H1 (cell line): Measurements from ENCODE around the gene AP1G2. TPM values are rescaled to one million over a fixed set of nuclear protein-coding genes. Genes with fewer than 3 reads are reported as not detected.
"Not testable (repeated sequence)": the region's sequence is repeated elsewhere in the genome, so short reads cannot be mapped to it uniquely, and the experiment has no call there.

Experiments
- CTCF ChIA-PET: fragments of 300-600 bp; sonication (Branson Sonifier 250); formaldehyde crosslinking; loops from one replicate; lab custom pipeline; 2021; ENCODE audit not compliant: partially characterized antibody; lab: Charles Lee
- POLR2A ChIA-PET: fragments of 300-600 bp; sonication (Branson Sonifier 250); formaldehyde crosslinking; loops from one replicate; lab custom pipeline; 2021; ENCODE audit warnings: inconsistent platforms; ENCODE audit not compliant: partially characterized antibody; lab: Charles Lee
- DNase-seq, 2 experiments: peaks; one replicate each; pipeline versions ENCODE4 v3.0.0 to v3.0.0-alpha.2; 2010 to 2022; ENCODE audit warnings: low spot score in 2 of 2, low read depth in 1 of 2, mixed read lengths in 1 of 2
- FAIRE-seq: peaks from 2 replicates; lab custom pipeline; 2011; peaks lifted over from hg19 to GRCh38; lab: Jason Lieb, UNC
- H2AFZ ChIP-seq: 2 replicates; pipeline ENCODE4 v1.8.1; 2012; ENCODE audit warnings: low read length, inconsistent platforms
- H2AK5ac ChIP-seq: 2 replicates; pipeline ENCODE4 v1.6.1; 2013; ENCODE audit warnings: low read depth, low read length
- H2BK120ac ChIP-seq: replicated peaks from 2 replicates; pipeline ENCODE3; 2013; ENCODE audit warnings: low read depth, low read length, inconsistent platforms
- H2BK12ac ChIP-seq: 2 replicates; pipeline ENCODE4 v1.6.1; 2013; ENCODE audit warnings: low read depth, low read length
- H2BK15ac ChIP-seq: 2 replicates; pipeline ENCODE4 v1.6.1; 2013; ENCODE audit warnings: low read length
- H2BK20ac ChIP-seq: 2 replicates; pipeline ENCODE4 v1.6.1; 2013; ENCODE audit warnings: low read length
- H2BK5ac ChIP-seq: 2 replicates; pipeline ENCODE4 v1.6.1; 2013; ENCODE audit warnings: low read depth, low read length
- H3K14ac ChIP-seq: 2 replicates; pipeline ENCODE4 v1.6.1; 2013; ENCODE audit warnings: inconsistent platforms; ENCODE audit not compliant: insufficient read length
- H3K18ac ChIP-seq: 2 replicates; pipeline ENCODE4 v1.6.1; 2013; ENCODE audit warnings: low read length; ENCODE audit errors: extremely low read depth
- H3K23ac ChIP-seq: 2 replicates; pipeline ENCODE4 v1.6.1; 2013; ENCODE audit warnings: inconsistent platforms; ENCODE audit not compliant: insufficient read length
- H3K23me2 ChIP-seq: 2 replicates; pipeline ENCODE4 v1.6.1; 2013; ENCODE audit warnings: low read depth, low read length
- H3K27ac ChIP-seq: 2 replicates; pipeline ENCODE4 v1.6.1; 2011; ENCODE audit warnings: low read depth, low read length, inconsistent platforms
- H3K27me3 ChIP-seq, 4 experiments: replicated peaks in 1 of 4; 1 replicate in 1 of 4; 2 replicates in 3 of 4; pipeline versions ENCODE4 v1.6.1 to v1.8.1; 2011 to 2013; ENCODE audit warnings: low read length in 3 of 4, mild to moderate bottlenecking in 3 of 4, inconsistent platforms in 2 of 4, mixed read lengths in 2 of 4, moderate library complexity in 1 of 4; ENCODE audit not compliant: control insufficient read depth in 3 of 4, insufficient read depth in 3 of 4; ENCODE audit errors: extremely low read depth in 1 of 4
- H3K36me3 ChIP-seq, 4 experiments: 2 replicates each; pipeline versions ENCODE4 v1.6.1 to v1.8.1; 2011 to 2013; ENCODE audit warnings: mild to moderate bottlenecking in 4 of 4, low read length in 3 of 4, moderate library complexity in 2 of 4, control low read depth in 1 of 4, inconsistent platforms in 1 of 4; ENCODE audit not compliant: insufficient read depth in 4 of 4, control insufficient read depth in 2 of 4
- H3K4ac ChIP-seq: replicated peaks from 2 replicates; pipeline ENCODE3; 2013; ENCODE audit warnings: low read length, low read depth, mixed read lengths, inconsistent platforms; ENCODE audit not compliant: insufficient read length
- H3K4me1 ChIP-seq, 4 experiments: replicated peaks in 1 of 4; 1 replicate in 1 of 4; 2 replicates in 3 of 4; pipeline versions ENCODE4 v1.6.1 to v1.8.1; 2011 to 2013; ENCODE audit warnings: low read length in 3 of 4, inconsistent platforms in 2 of 4, mixed read lengths in 1 of 4; ENCODE audit not compliant: insufficient read depth in 4 of 4, control insufficient read depth in 3 of 4
- H3K4me2 ChIP-seq, 2 experiments: 2 replicates each; pipeline versions ENCODE4 v1.6.1 to v1.8.1; 2011 to 2013; ENCODE audit warnings: low read depth in 2 of 2, low read length in 2 of 2, control low read depth in 1 of 2, inconsistent platforms in 1 of 2, mild to moderate bottlenecking in 1 of 2; ENCODE audit not compliant: insufficient read depth in 1 of 2
- H3K4me3 ChIP-seq, 4 experiments: fragments of 200-600, 300-600 bp in 1 of 4; sonication (generic), shearing (Covaris generic), sonication (Bioruptor Twin) in 1 of 4; 2 replicates each; pipeline versions ENCODE4 v1.5.1 to v1.8.1; 2011 to 2016; ENCODE audit warnings: low read length in 4 of 4, low read depth in 3 of 4, control low read depth in 2 of 4, inconsistent platforms in 2 of 4, mild to moderate bottlenecking in 2 of 4, mixed read lengths in 1 of 4, moderate library complexity in 1 of 4; ENCODE audit not compliant: insufficient read depth in 2 of 4; ENCODE audit errors: extremely low read depth in 1 of 4
- H3K56ac ChIP-seq: replicated peaks from 2 replicates; pipeline ENCODE3; 2013; ENCODE audit warnings: low read depth, mild to moderate bottlenecking, mixed read lengths, low read length, inconsistent platforms; ENCODE audit not compliant: insufficient read length
- H3K79me1 ChIP-seq: 2 replicates; pipeline ENCODE4 v1.6.1; 2013; ENCODE audit warnings: low read depth, low read length, control low read depth
- H3K79me2 ChIP-seq, 2 experiments: 2 replicates each; pipeline versions ENCODE4 v1.6.1 to v1.8.1; 2012 to 2013; ENCODE audit warnings: low read length in 2 of 2, mild to moderate bottlenecking in 2 of 2, inconsistent platforms in 1 of 2; ENCODE audit not compliant: insufficient read depth in 2 of 2, control insufficient read depth in 1 of 2
- H3K9ac ChIP-seq, 4 experiments: replicated peaks in 1 of 4; 1 replicate in 1 of 4; 2 replicates in 3 of 4; pipeline versions ENCODE4 v1.6.1 to v1.8.1; 2011 to 2013; ENCODE audit warnings: low read depth in 3 of 4, low read length in 3 of 4, control low read depth in 2 of 4, mild to moderate bottlenecking in 2 of 4, moderate library complexity in 2 of 4, inconsistent platforms in 1 of 4; ENCODE audit errors: extremely low read depth in 1 of 4
- H3K9me3 ChIP-seq, 2 experiments: 2 replicates each; pipeline versions ENCODE4 v1.6.1 to v1.8.1; 2012 to 2013; ENCODE audit warnings: mild to moderate bottlenecking in 2 of 2, moderate library complexity in 2 of 2, control low read depth in 1 of 2, inconsistent platforms in 1 of 2, low read depth in 1 of 2, low read length in 1 of 2, mixed read lengths in 1 of 2; ENCODE audit not compliant: insufficient read depth in 2 of 2
- H4K20me1 ChIP-seq, 2 experiments: replicated peaks in 1 of 2; 2 replicates each; pipeline versions ENCODE3 to v1.8.1; 2011 to 2013; ENCODE audit warnings: inconsistent platforms in 2 of 2, low read length in 2 of 2, mild to moderate bottlenecking in 1 of 2; ENCODE audit not compliant: insufficient read depth in 2 of 2, control insufficient read depth in 1 of 2
- H4K5ac ChIP-seq: 2 replicates; pipeline ENCODE4 v1.6.1; 2013; ENCODE audit warnings: low read length, low read depth, mixed read lengths, inconsistent platforms; ENCODE audit not compliant: insufficient read length
- H4K8ac ChIP-seq: 2 replicates; pipeline ENCODE4 v1.8.0; 2013; ENCODE audit warnings: mild to moderate bottlenecking, moderate library complexity, low read length, inconsistent platforms; ENCODE audit not compliant: insufficient read depth; ENCODE audit errors: extremely low read depth
- H4K91ac ChIP-seq: replicated peaks from 2 replicates; pipeline ENCODE3; 2013; ENCODE audit warnings: low read length, mixed read lengths, inconsistent platforms; ENCODE audit not compliant: insufficient read length
- ASH2L ChIP-seq: fragments of 200-600, 300-600 bp; sonication (generic); IDR thresholded peaks from one replicate; pipeline ENCODE4 v1.7.1; 2017; ENCODE audit warnings: low read length
- BACH1 ChIP-seq: IDR thresholded peaks from 2 replicates; pipeline ENCODE4 v1.6.1; 2012; ENCODE audit warnings: low read length, improper control_type of control experiment
- CBX8 ChIP-seq: fragments of 300-800, 300-1000 bp; sonication (generic); IDR thresholded peaks from 2 replicates; pipeline ENCODE4 v1.7.1; 2016; ENCODE audit warnings: low read depth, low read length, borderline replicate concordance
- CTBP2 ChIP-seq: IDR thresholded peaks from 2 replicates; pipeline ENCODE4 v1.7.0; 2011; ENCODE audit warnings: borderline replicate concordance, mild to moderate bottlenecking, moderate library complexity, mixed read lengths, low read length; ENCODE audit not compliant: insufficient read depth, insufficient read length
- JUN ChIP-seq: IDR thresholded peaks from 2 replicates; pipeline ENCODE4 v1.6.1; 2011; ENCODE audit warnings: low read depth, mild to moderate bottlenecking, improper control_type of control experiment, low read length
- MAFK ChIP-seq: IDR thresholded peaks from 2 replicates; pipeline ENCODE4 v1.6.1; 2012; ENCODE audit warnings: low read depth, mild to moderate bottlenecking, improper control_type of control experiment, low read length
- NRF1 ChIP-seq: IDR thresholded peaks from 2 replicates; pipeline ENCODE4 v1.6.1; 2011; ENCODE audit warnings: mild to moderate bottlenecking, low read depth, low read length, improper control_type of control experiment
- POLR2A ChIP-seq, 2 experiments: IDR thresholded peaks; 1 replicate in 1 of 2; 2 replicates in 1 of 2; pipeline ENCODE4 v1.6.1; 2011; ENCODE audit warnings: low read depth in 2 of 2, low read length in 2 of 2, mild to moderate bottlenecking in 2 of 2; ENCODE audit errors: control extremely low read depth in 1 of 2
- RNF2 ChIP-seq: fragments of 200-900, 300-1000 bp; sonication (generic); IDR thresholded peaks from 2 replicates; pipeline ENCODE4 v1.7.1; 2016; ENCODE audit warnings: borderline replicate concordance, low read depth, mild to moderate bottlenecking, antibody characterized with exemption, low read length; ENCODE audit not compliant: poor library complexity, severe bottlenecking; ENCODE audit errors: missing control alignments
- SIRT6 ChIP-seq: IDR thresholded peaks from one replicate; pipeline ENCODE4 v1.7.1; 2012; ENCODE audit warnings: low read length, inconsistent platforms
- TBP ChIP-seq: IDR thresholded peaks from 2 replicates; pipeline ENCODE4 v1.6.1; 2011; ENCODE audit warnings: low read depth, low read length, improper control_type of control experiment
- WGBS, 2 experiments: shearing (Covaris generic) in 1 of 2; methylation state at CpG; one replicate each; pipeline versions ENCODE4 v1.1.6 to v1.1.7; 2013 to 2015; ENCODE audit warnings: low lambda C conversion rate in 2 of 2, mixed read lengths in 2 of 2, inconsistent platforms in 1 of 2, low coverage in 1 of 2, missing lambda C conversion rate in 1 of 2; ENCODE audit not compliant: insufficient replicate concordance in 2 of 2, insufficient coverage in 1 of 2, insufficient read length in 1 of 2; ENCODE audit errors: extremely low coverage in 1 of 2, missing lambda C conversion rate in 1 of 2; 5-methylcytosine and 5-hydroxymethylcytosine counted together
- polyA plus RNA-seq, 7 experiments: library from polyadenylated mRNA; depleted of rRNA in 3 of 7; stranded (reverse) in 5 of 7; unstranded in 2 of 7; fragments of >200 nt in 5 of 7; fragments of 200-250 nt in 2 of 7; gene quantifications; 1 replicate in 5 of 7; 2 replicates in 1 of 7; 4 replicates in 1 of 7; pipeline versions ENCODE4 v1.2.1 to v1.2.3, GENCODE V29; 2011 to 2013; ENCODE audit warnings: missing spikeins in 2 of 7, mixed read lengths in 2 of 7
- total RNA-seq: library from RNA; stranded (reverse); fragmentation: NEBNext Ultra II Directional; extraction: Animal tissue kit (Norgen Biotek cat#: 25700); gene quantifications from 2 replicates; pipeline ENCODE4 v1.2.1, GENCODE V29; 2021

Gene AP1G2
- total and polyA plus RNA-seq, 2 of the 8 experiments (the other 6 are each of a cell fraction or from before 2014, with no cell fraction given): 70.9 to 134 TPM

- TF ChIP-seq ASH2L (no peak), CBX8 (no peak), TBP (no peak), NRF1 (no peak), MAFK (no peak), JUN (no peak), RNF2 (no peak), SIRT6 (no peak), POLR2A (IDR thresholded peaks at IDR 0.05; ENCODE audit: control extremely low read depth in 1 of 2, low read depth in 2 of 2, low read length in 2 of 2) (no peak), BACH1 (no peak), CTBP2 (no peak)
Observed at GRCh38 chr14:23610090-23610814, 42.7 kb upstream of the AP1G2 start (continued).

GRCh38 chr14:23609411-23610089 is 42.0 kb upstream of the AP1G2 start:
- H3K4me1 ChIP-seq, H2BK12ac ChIP-seq, H2BK120ac ChIP-seq, H2BK20ac ChIP-seq, H3K27ac ChIP-seq, H4K91ac ChIP-seq, H2BK15ac ChIP-seq, H3K9ac ChIP-seq, POLR2A ChIA-PET, H3K23ac ChIP-seq, H3K56ac ChIP-seq, H3K14ac ChIP-seq, H3K18ac ChIP-seq, DNase-seq, H3K23me2 ChIP-seq, FAIRE-seq, H4K20me1 ChIP-seq, H2BK5ac ChIP-seq, H3K4ac ChIP-seq, H3K4me3 ChIP-seq, H3K9me3 ChIP-seq, H3K4me2 ChIP-seq, H3K79me2 ChIP-seq, H4K5ac ChIP-seq, H2AK5ac ChIP-seq, H4K8ac ChIP-seq, H3K36me3 ChIP-seq, H2AFZ ChIP-seq, H3K79me1 ChIP-seq, H3K27me3 ChIP-seq: not testable (repeated sequence)
- 53% methylated on average over 7 of the region's 7 CpGs; no CpG with 5 or more reads in 1 of the 2 experiments for WGBS, 2 experiments
- CTCF ChIA-PET: interaction anchor here (6.1 to 6.2 kb wide), 2 partner anchors 22 to 301 kb away, joined by 20 to 53 read pairs; no protein-coding TSS in a partner anchor
